Osteoblast (primary cell): ENCODE results near the gene MREG. TPM values are rescaled to one million over a fixed set of nuclear protein-coding genes. Genes with fewer than 3 reads are reported as not detected.

Source experiments
- DNase-seq: peaks from one replicate; pipeline ENCODE4 v3.0.0; 2011; ENCODE audit warnings: low spot score, mixed read lengths; ENCODE audit not compliant: insufficient read length; ENCODE audit errors: missing footprints
- H2AFZ ChIP-seq: 2 replicates; pipeline ENCODE4 v1.6.0; 2011; ENCODE audit warnings: mild to moderate bottlenecking, low read length
- H3K27ac ChIP-seq: 2 replicates; pipeline ENCODE4 v1.5.1; 2011; ENCODE audit warnings: mild to moderate bottlenecking, low read depth, low read length, moderate library complexity
- H3K27me3 ChIP-seq: 2 replicates; pipeline ENCODE4 v1.6.0; 2012; ENCODE audit warnings: mild to moderate bottlenecking, control low read depth, inconsistent platforms, low read length, moderate library complexity; ENCODE audit not compliant: insufficient read depth
- H3K36me3 ChIP-seq: 2 replicates; pipeline ENCODE4 v1.5.1; 2011; ENCODE audit warnings: mild to moderate bottlenecking, low read length, control low read depth, moderate library complexity; ENCODE audit not compliant: insufficient read depth
- H3K4me1 ChIP-seq: 2 replicates; pipeline ENCODE4 v1.5.1; 2011; ENCODE audit warnings: mild to moderate bottlenecking, low read length, control low read depth, moderate library complexity; ENCODE audit not compliant: insufficient read depth
- H3K4me2 ChIP-seq: 2 replicates; pipeline ENCODE4 v1.6.0; 2011; ENCODE audit warnings: mild to moderate bottlenecking, low read length; ENCODE audit not compliant: insufficient read depth
- H3K4me3 ChIP-seq: fragments of 200-600 bp; sonication (generic); 3 replicates; pipeline ENCODE4 v1.5.1; 2012; ENCODE audit warnings: mild to moderate bottlenecking, low read length, inconsistent platforms; ENCODE audit not compliant: insufficient read depth
- H3K79me2 ChIP-seq: 2 replicates; pipeline ENCODE4 v1.6.0; 2012; ENCODE audit warnings: mild to moderate bottlenecking, low read length, control low read depth, inconsistent platforms; ENCODE audit not compliant: insufficient read depth
- H3K9me3 ChIP-seq: 2 replicates; pipeline ENCODE4 v1.5.1; 2011; ENCODE audit warnings: low read depth, low read length, control low read depth
- H4K20me1 ChIP-seq: 2 replicates; pipeline ENCODE4 v1.6.0; 2012; ENCODE audit warnings: mild to moderate bottlenecking, low read length, control low read depth; ENCODE audit not compliant: insufficient read depth
- CTCF ChIP-seq: IDR thresholded peaks from 2 replicates; pipeline ENCODE4 v1.5.1; 2011; ENCODE audit warnings: mild to moderate bottlenecking, low read depth, low read length, moderate library complexity; ENCODE audit errors: extremely low read depth
- total RNA-seq: library from RNA; depleted of rRNA; stranded (reverse); fragments of >200 nt; gene quantifications from 2 replicates; pipeline ENCODE4 v1.2.3, GENCODE V29; 2012

MREG gene
- total RNA-seq, 1 donor = 1.1 TPM

GRCh38 chr2:216031960-216032689 lies 18.8 kb upstream of the MREG start:
- DNase-seq = peak; percentile 87
- H4K20me1 ChIP-seq = no peaks in the 10 kb centered on the region
- H3K9me3 ChIP-seq = no peaks in the 10 kb centered on the region
- no peaks in the 10 kb centered on the region for H3K27me3 ChIP-seq
- peaks cover 12% of the 10 kb centered on the region for H3K4me1 ChIP-seq
- TF ChIP-seq CTCF = no peak
- no peak overlapping the region for H2AFZ ChIP-seq
- no peaks in the 10 kb centered on the region for H3K79me2 ChIP-seq
- H3K4me3 ChIP-seq = peak overlapping the region; percentile 17
- H3K4me2 ChIP-seq = peak overlapping the region; percentile 52
- no peaks in the 10 kb centered on the region for H3K36me3 ChIP-seq
- H3K27ac ChIP-seq = peak overlapping the region; percentile 52

- Histone ChIP-seq H3K4me3 (no peak overlapping the region), H4K20me1 (no peaks in the 10 kb centered on the region), H3K4me2 (no peak overlapping the region), H3K79me2 (no peaks in the 10 kb centered on the region), H3K4me1 (peaks cover 12% of the 10 kb centered on the region), H3K9me3 (no peaks in the 10 kb centered on the region), H3K27ac (no peak overlapping the region), H3K36me3 (no peaks in the 10 kb centered on the region), H3K27me3 (no peaks in the 10 kb centered on the region), H2AFZ (no peak overlapping the region)
- no peak for TF ChIP-seq CTCF
- DNase-seq = no peak
These were observed 16.9 kb upstream of the MREG start for GRCh38 chr2:216030216-216030615.

GRCh38 chr2:216029416-216030129 lies 16.2 kb upstream of the MREG start:
- H4K20me1 ChIP-seq = no peaks in the 10 kb centered on the region
- DNase-seq = peak; percentile 65
- no peaks in the 10 kb centered on the region for H3K79me2 ChIP-seq
- no peaks in the 10 kb centered on the region for H3K27me3 ChIP-seq
- H3K36me3 ChIP-seq = no peaks in the 10 kb centered on the region
- TF ChIP-seq CTCF = no peak
- no peak overlapping the region for H3K27ac ChIP-seq
- H3K4me2 ChIP-seq = no peak overlapping the region
- H3K4me1 ChIP-seq = peaks cover 12% of the 10 kb centered on the region
- no peak overlapping the region for H3K4me3 ChIP-seq
- no peaks in the 10 kb centered on the region for H3K9me3 ChIP-seq
- H2AFZ ChIP-seq = no peak overlapping the region

GRCh38 chr2:216024779-216025336 lies 11.5 kb upstream of the MREG start:
- Histone ChIP-seq H3K4me2 (no peak overlapping the region), H3K36me3 (no peaks in the 10 kb centered on the region), H3K4me1 (no peaks in the 10 kb centered on the region), H3K4me3 (no peak overlapping the region), H3K27me3 (no peaks in the 10 kb centered on the region), H3K27ac (no peak overlapping the region), H3K9me3 (no peaks in the 10 kb centered on the region), H2AFZ (no peak overlapping the region), H3K79me2 (no peaks in the 10 kb centered on the region), H4K20me1 (no peaks in the 10 kb centered on the region)
- DNase-seq = no peak
- TF ChIP-seq CTCF = no peak
